Measurements from ENCODE around the gene COL5A1. TPM values are rescaled to one million over a fixed set of nuclear protein-coding genes. Genes with fewer than 3 reads are reported as not detected.

COL5A1 gene
- total RNA-seq, 1 experiment from 2014 or later: 10.6 TPM

GRCh38 chr9:134853893-134854292 is 212.3 kb downstream of the COL5A1 start:
- BruUV-seq (replicated peaks): no TSS peak

GRCh38 chr9:134854541-134854981 is 213.0 kb downstream of the COL5A1 start:
- no peaks in the 10 kb centered on the region for H3K4me1 ChIP-seq (ENCODE audit: insufficient read depth, low read length)
- intact Hi-C loops (cut with micrococcal nuclease): no loop called here
- no peak for TF ChIP-seq EZH2phosphoT487 (IDR thresholded peaks at IDR 0.05; ENCODE audit: borderline replicate concordance, low read length)
- no peak for TF ChIP-seq CTCF (conservative IDR thresholded peaks at IDR 0.05; ENCODE audit: low read depth, low read length)
- no peak for TF ChIP-seq EZH2 (IDR thresholded peaks at IDR 0.05; ENCODE audit: low read length, unreplicated experiment)
- 0 out of 2 replicates have a peak, but pooled peaks cover 12% of the 10 kb centered on the region for H3K27me3 ChIP-seq (ENCODE audit: low read length)
- no peak overlapping the region for H3K4me2 ChIP-seq (ENCODE audit: low read length)
- ChIA-PET POLR2A (ENCODE audit: unreplicated experiment) (no interaction called here), CTCF (no interaction called here)
- ATAC-seq: no peak
- H3K36me3 ChIP-seq (ENCODE audit: low read depth, low read length): no peaks in the 10 kb centered on the region
- no peak overlapping the region for H2AFZ ChIP-seq (ENCODE audit: low read length)
- no peak for DNase-seq
- H3K9me2 ChIP-seq (replicated peaks; ENCODE audit: low read length): no peaks in the 10 kb centered on the region
- no peak overlapping the region for H3K9ac ChIP-seq (ENCODE audit: low read length)
- no peaks in the 10 kb centered on the region for H3K9me3 ChIP-seq (ENCODE audit: low read length)
- no peaks in the 10 kb centered on the region for H4K20me1 ChIP-seq (ENCODE audit: low read length)
- no TSS peak for BruUV-seq (replicated peaks)
- no peak overlapping the region for H3K4me3 ChIP-seq (ENCODE audit: low read length)
- no peaks in the 10 kb centered on the region for H3F3A ChIP-seq (ENCODE audit: low read length, unreplicated experiment)
- no peaks in the 10 kb centered on the region for H3K79me2 ChIP-seq (ENCODE audit: low read length)
- H3K27ac ChIP-seq (ENCODE audit: low read length): no peak overlapping the region

More at GRCh38 chr9:134853893-134854292, 212.3 kb downstream of the COL5A1 start:
- Histone ChIP-seq H3K9me2 (replicated peaks; ENCODE audit: low read length) (no peaks in the 10 kb centered on the region), H3F3A (ENCODE audit: low read length, unreplicated experiment) (no peaks in the 10 kb centered on the region), H4K20me1 (ENCODE audit: low read length) (no peaks in the 10 kb centered on the region), H3K9ac (ENCODE audit: low read length) (no peak overlapping the region), H3K27me3 (ENCODE audit: low read length) (0 out of 2 replicates have a peak, but pooled peaks cover 12% of the 10 kb centered on the region), H3K9me3 (ENCODE audit: low read length) (no peaks in the 10 kb centered on the region), H3K4me3 (ENCODE audit: low read length) (no peak overlapping the region), H2AFZ (ENCODE audit: low read length) (no peak overlapping the region), H3K79me2 (ENCODE audit: low read length) (no peaks in the 10 kb centered on the region), H3K27ac (ENCODE audit: low read length) (no peak overlapping the region), H3K4me2 (ENCODE audit: low read length) (no peak overlapping the region), H3K4me1 (ENCODE audit: insufficient read depth, low read length) (no peaks in the 10 kb centered on the region), H3K36me3 (ENCODE audit: low read depth, low read length) (no peaks in the 10 kb centered on the region)
- CTCF ChIA-PET: no interaction called here
- intact Hi-C loops (cut with micrococcal nuclease): no loop called here
- ATAC-seq (no peak), DNase-seq (no peak)
- POLR2A ChIA-PET (ENCODE audit: unreplicated experiment): no interaction called here
- TF ChIP-seq EZH2 (IDR thresholded peaks at IDR 0.05; ENCODE audit: low read length, unreplicated experiment) (no peak), CTCF (conservative IDR thresholded peaks at IDR 0.05; ENCODE audit: low read depth, low read length) (no peak), EZH2phosphoT487 (IDR thresholded peaks at IDR 0.05; ENCODE audit: borderline replicate concordance, low read length) (no peak)

GRCh38 chr9:134855231-134855899 is 213.8 kb downstream of the COL5A1 start:
- no peak overlapping the region for H3K4me3 ChIP-seq (ENCODE audit: low read length)
- no peaks in the 10 kb centered on the region for H3K79me2 ChIP-seq (ENCODE audit: low read length)
- H2AFZ ChIP-seq (ENCODE audit: low read length): no peak overlapping the region
- CTCF ChIA-PET: no interaction called here
- H4K20me1 ChIP-seq (ENCODE audit: low read length): no peaks in the 10 kb centered on the region
- H3K9me3 ChIP-seq (ENCODE audit: low read length): no peaks in the 10 kb centered on the region
- POLR2A ChIA-PET (ENCODE audit: unreplicated experiment): no interaction called here
- H3K4me1 ChIP-seq (ENCODE audit: insufficient read depth, low read length): no peaks in the 10 kb centered on the region
- TF ChIP-seq CTCF (conservative IDR thresholded peaks at IDR 0.05; ENCODE audit: low read depth, low read length) (no peak), EZH2phosphoT487 (IDR thresholded peaks at IDR 0.05; ENCODE audit: borderline replicate concordance, low read length) (no peak), EZH2 (IDR thresholded peaks at IDR 0.05; ENCODE audit: low read length, unreplicated experiment) (no peak)
- H3F3A ChIP-seq (ENCODE audit: low read length, unreplicated experiment): no peaks in the 10 kb centered on the region
- no TSS peak for BruUV-seq (replicated peaks)
- no peak overlapping the region for H3K4me2 ChIP-seq (ENCODE audit: low read length)
- ATAC-seq (no peak), DNase-seq (no peak)
- 0 out of 2 replicates have a peak, but pooled peaks cover 12% of the 10 kb centered on the region for H3K27me3 ChIP-seq (ENCODE audit: low read length)
- H3K9ac ChIP-seq (ENCODE audit: low read length): no peak overlapping the region
- H3K27ac ChIP-seq (ENCODE audit: low read length): no peak overlapping the region
- intact Hi-C loops (cut with micrococcal nuclease): no loop called here
- no peaks in the 10 kb centered on the region for H3K9me2 ChIP-seq (replicated peaks; ENCODE audit: low read length)
- no peaks in the 10 kb centered on the region for H3K36me3 ChIP-seq (ENCODE audit: low read depth, low read length)
